HL-60 (cell line): Measurements from ENCODE around the gene LGALS9C.
"Not testable (repeated sequence)": the region's sequence is repeated elsewhere in the genome, so short reads cannot be mapped to it uniquely, and the experiment has no call there.

Source experiments
- DNase-seq, 2 experiments: peaks; one replicate each; pipeline ENCODE4 v3.0.0-alpha.2; 2010 to 2020; ENCODE audit warnings: low read depth in 1 of 2, low spot score in 1 of 2
- H3K27ac ChIP-seq: fragments of 250-450 bp; sonication (Bioruptor Pico); replicated peaks from 2 replicates; pipeline ENCODE4 v1.5.1; 2020; ENCODE audit warnings: mild to moderate bottlenecking, moderate library complexity
- H3K27me3 ChIP-seq: fragments of 250-450 bp; sonication (Bioruptor Pico); 2 replicates; pipeline ENCODE4 v1.5.1; 2021; ENCODE audit warnings: mild to moderate bottlenecking, moderate library complexity; ENCODE audit not compliant: insufficient read depth, poor library complexity, severe bottlenecking
- H3K4me3 ChIP-seq: replicated peaks from 2 replicates; pipeline ENCODE4 v1.5.1; 2011; ENCODE audit warnings: mild to moderate bottlenecking, control low read depth, low read length; ENCODE audit not compliant: insufficient read depth

The LGALS9C gene

DNA sequence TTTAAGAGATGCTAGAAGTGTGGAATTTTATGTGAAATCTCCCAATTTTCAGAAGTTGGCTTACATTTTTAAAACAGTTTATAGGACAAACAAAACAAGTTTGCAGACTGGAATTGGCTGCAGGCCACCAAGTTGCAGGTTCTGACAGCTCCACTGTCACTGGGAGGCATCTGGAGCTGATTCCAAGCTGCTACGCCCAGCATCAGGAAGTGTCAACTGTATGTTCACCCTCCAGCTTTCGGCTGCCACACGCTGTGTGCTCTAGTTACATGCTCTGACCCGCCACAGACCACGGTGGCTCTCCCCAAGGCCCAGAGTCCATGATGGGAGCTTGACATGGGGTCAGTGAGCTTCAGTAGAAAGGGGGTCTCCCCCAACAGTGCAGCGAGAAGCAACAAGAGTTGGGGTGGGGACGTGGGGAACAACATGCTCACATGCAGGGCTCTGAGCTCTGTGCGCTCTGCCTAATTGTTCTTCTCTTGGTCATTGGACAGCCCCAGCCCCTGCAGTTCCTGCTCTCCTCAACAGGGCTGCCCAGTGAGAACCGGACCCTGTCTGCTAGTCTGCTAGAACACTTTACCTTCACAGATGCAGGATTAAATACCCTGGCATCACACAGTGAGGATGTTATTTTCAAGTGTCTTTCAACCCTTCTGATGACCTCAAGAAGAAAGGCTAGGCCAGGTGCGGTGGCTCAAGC is 8.0 kb upstream of the LGALS9C start:
- not testable (repeated sequence) for H3K27ac ChIP-seq, H3K4me3 ChIP-seq, H3K27me3 ChIP-seq, DNase-seq

GRCh38 chr17:18469837-18470236 is 6.8 kb upstream of the LGALS9C start:
- not testable (repeated sequence) for H3K27ac ChIP-seq, H3K27me3 ChIP-seq, DNase-seq, H3K4me3 ChIP-seq

DNA sequence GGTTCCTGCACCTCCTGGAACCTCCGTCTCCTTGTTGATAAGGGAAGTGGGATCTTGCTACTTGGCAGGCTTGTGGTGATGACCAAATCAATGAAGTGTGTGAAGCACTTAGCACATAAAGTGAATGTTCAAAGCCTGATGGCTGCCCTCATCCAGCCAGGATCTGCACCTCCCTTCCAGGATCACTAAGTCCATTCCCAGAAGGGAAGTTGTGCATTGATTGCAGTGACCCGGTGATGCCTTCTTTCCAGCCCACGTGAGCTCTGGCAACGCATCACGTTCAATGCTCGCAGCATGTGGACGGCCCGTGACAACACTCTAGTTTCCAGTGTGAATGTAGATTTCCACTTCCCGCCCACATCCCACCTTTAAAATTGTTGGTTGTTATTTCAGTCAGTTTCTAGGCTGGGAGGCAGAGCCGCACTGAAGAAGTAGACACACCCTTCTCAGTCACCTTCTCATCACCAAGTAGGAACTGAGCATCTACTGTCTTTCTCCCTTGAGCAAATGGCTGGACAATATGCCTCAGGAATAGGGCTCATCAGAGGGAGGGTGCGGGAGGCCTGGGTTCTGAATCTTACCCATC is 6.2 kb upstream of the LGALS9C start:
- H3K27me3 ChIP-seq, DNase-seq, H3K4me3 ChIP-seq, H3K27ac ChIP-seq: not testable (repeated sequence)

- not testable (repeated sequence) for H3K27me3 ChIP-seq, H3K4me3 ChIP-seq, DNase-seq, H3K27ac ChIP-seq
Observed at GRCh38 chr17:18473967-18474366, 2.6 kb upstream of the LGALS9C start.

GRCh38 chr17:18474754-18475153 is 1.8 kb upstream of the LGALS9C start:
- H3K27ac ChIP-seq, H3K27me3 ChIP-seq, H3K4me3 ChIP-seq: not testable (repeated sequence)
- DNase-seq, result peak in 1 of 2 experiments; percentile 11

GRCh38 chr17:18477367-18477766 is 778 bp downstream of the LGALS9C start:
- H3K27me3 ChIP-seq, H3K27ac ChIP-seq, DNase-seq, H3K4me3 ChIP-seq: not testable (repeated sequence)

DNA sequence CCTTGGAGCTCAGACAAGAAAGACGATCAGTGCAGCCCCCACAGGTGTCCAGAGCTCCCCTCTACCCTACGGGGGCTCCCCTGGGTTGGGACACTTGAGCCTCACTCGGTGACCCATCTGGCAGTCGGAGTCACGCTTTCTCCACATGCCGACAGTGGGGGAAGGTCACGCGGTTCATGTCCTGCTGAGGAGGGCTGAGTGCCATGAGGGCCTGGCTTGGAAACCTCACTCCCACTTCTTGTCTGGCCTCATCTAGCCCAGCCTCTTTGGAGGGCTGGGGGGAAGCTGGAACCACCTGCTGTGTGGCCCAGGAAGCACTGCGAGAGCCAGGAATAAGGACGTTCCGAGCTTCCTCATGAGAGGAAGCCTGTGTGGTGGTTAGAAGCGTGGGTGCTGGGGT is 1.8 kb downstream of the LGALS9C start:
- H3K27ac ChIP-seq, H3K4me3 ChIP-seq, H3K27me3 ChIP-seq, DNase-seq: not testable (repeated sequence)

DNA sequence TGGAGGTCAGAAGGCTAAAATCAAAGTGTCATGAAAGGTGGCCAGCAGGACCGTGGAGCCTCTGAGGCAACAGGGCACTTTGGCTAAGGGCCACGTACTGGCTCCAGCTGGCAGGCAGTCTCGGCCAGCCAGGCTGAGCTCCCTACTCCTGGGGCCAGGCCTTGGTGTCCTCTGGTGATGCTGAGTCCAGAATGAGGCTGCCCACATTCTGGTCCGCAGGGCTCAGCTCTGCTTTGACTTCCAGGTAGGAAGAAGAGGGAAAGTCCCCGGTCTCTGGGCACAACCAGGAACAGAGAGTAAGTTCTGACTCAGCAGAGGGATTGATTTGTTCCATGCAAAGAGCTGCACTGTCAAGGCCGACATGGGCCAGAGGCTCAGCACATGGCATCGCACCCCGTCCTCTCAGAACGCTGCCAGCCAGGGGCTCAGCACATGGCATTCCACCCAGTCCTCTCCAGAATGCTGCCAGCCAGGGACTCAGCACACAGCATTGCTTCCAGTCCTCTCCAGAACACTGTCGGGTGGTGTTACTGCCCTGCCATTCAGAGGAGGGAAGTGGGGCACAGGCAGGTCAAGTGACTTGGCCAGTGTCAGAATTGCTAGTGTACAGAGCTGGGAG is 2.5 kb downstream of the LGALS9C start:
- not testable (repeated sequence) for H3K4me3 ChIP-seq, H3K27me3 ChIP-seq, DNase-seq, H3K27ac ChIP-seq

DNA sequence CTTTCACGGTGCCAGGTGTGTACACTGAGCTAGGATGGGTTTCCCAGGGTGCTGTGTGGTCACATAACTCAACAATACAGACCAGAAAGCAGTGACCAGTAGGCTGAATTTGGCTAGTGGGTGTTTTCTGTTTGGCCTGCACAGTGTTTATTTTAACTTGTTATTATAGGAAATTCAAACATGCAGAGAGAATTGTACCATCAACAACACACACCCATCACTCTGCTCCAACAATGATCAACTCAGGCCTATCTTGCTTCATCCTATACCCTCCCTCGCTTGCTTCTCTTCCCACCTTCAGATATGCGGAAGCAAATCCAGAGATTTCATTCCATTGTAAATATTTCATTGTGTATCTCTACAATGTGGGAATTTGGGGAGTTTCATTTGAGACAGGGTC is 5.2 kb downstream of the LGALS9C start:
- H3K27me3 ChIP-seq, H3K4me3 ChIP-seq, H3K27ac ChIP-seq, DNase-seq: not testable (repeated sequence)

DNA sequence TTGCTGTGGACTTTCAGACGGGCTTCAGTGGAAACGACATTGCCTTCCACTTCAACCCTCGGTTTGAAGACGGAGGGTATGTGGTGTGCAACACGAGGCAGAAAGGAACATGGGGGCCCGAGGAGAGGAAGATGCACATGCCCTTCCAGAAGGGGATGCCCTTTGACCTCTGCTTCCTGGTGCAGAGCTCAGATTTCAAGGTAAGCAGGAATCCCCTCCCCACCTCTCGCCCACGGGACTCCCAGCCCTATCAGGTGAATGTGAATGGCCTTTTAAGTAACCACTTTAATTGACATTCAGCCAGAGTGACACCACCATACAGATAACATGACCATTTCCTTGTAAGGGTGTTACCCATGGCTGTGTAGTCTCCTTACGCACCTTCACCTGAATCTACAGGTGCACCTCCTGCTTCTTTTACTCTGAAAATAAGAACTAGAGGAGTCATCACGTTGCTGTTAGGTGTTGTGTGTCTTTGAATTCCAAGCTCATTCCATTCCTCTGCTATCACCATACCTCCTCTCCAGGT is 9.4 kb downstream of the LGALS9C start:
- DNase-seq, H3K27ac ChIP-seq: not testable (repeated sequence)

DNA sequence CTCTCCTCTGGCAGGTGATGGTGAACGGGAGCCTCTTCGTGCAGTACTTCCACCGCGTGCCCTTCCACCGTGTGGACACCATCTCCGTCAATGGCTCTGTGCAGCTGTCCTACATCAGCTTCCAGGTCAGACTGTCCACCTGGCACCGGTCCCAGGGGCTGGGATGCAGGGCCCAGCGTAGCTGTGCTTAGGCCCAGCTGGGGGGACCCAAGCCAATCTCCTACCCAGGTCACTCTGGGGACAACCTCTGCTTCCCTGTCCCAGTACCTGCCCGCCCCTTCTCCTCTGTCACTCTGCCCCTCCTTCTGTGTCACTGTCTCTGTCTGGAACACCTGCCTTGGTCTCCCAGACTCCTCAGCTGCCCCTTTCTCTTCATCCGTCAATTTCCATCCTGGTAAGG is 11.0 kb downstream of the LGALS9C start:
- H3K27ac ChIP-seq, H3K27me3 ChIP-seq, H3K4me3 ChIP-seq, DNase-seq: not testable (repeated sequence)

More for the DNA sequence above, 9.4 kb downstream of the LGALS9C start:
- H3K27me3 ChIP-seq, H3K4me3 ChIP-seq: not testable (repeated sequence)

DNA sequence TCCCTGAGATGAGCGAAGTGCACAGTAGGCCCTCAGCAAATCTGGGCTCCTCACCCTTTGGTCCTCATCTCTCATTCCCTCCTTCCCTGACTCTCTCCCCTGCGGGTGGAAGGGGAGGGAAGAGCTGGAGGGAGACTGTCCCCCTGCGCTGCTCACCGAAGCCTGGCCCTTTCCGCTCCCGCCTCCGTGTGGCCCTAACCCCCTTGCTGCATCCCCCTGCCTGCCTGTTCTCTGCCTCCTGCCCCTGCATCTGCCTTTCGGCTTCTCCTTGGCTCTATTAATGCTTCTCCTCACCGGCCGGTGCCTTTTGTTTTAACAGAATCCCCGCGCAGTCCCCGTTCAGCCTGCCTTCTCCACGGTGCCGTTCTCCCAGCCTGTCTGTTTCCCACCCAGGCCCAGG is 12.0 kb downstream of the LGALS9C start:
- DNase-seq, H3K27me3 ChIP-seq, H3K4me3 ChIP-seq, H3K27ac ChIP-seq: not testable (repeated sequence)

DNA sequence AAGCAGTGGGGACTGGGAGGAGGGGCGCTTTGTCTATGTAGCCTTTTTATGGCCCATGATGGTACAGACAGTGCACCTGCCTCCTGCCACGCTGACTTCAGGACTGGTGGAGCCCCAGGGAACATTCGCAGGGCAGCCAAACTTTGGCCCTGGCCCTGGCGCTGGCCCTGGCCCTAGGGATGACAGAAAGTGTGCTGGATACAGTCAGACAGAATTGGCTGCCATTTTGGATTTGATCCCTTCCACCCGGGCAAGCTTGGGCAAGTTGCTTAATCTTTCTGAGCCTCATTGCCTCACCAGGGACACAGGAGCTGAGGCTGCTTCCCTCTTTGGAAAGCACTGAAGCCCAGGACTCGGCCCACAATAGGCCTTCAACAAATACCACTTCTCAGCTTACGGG is 13.4 kb downstream of the LGALS9C start:
- not testable (repeated sequence) for DNase-seq, H3K27me3 ChIP-seq, H3K27ac ChIP-seq, H3K4me3 ChIP-seq

GRCh38 chr17:18492712-18493480 is 16.3 kb downstream of the LGALS9C start:
- H3K4me3 ChIP-seq, DNase-seq, H3K27me3 ChIP-seq, H3K27ac ChIP-seq: not testable (repeated sequence)
